Fibroblast of pulmonary artery (primary cell): ENCODE data around the gene CHST2.

Experiments
- DNase-seq: peaks from one replicate; pipeline ENCODE4 v3.0.0-alpha.2; 2010; ENCODE audit warnings: low read depth
- H3K4me3 ChIP-seq: replicated peaks from 2 replicates; pipeline ENCODE4 v1.5.1; 2011; ENCODE audit warnings: low read depth, mild to moderate bottlenecking, control low read depth, low read length, moderate library complexity
- CTCF ChIP-seq: IDR thresholded peaks from 2 replicates; pipeline ENCODE4 v1.5.1; 2011; ENCODE audit warnings: mild to moderate bottlenecking, control low read depth, low read length, inconsistent platforms; ENCODE audit errors: missing control alignments

Gene CHST2

GRCh38 chr3:143123353-143123984 is 3.9 kb downstream of the CHST2 start:
- DNase-seq, result no peak
- H3K4me3 ChIP-seq, result no peak overlapping the region
- TF ChIP-seq CTCF, result no peak

GRCh38 chr3:143124601-143125520 is 5.3 kb downstream of the CHST2 start:
- TF ChIP-seq CTCF, result no peak
- no peak for DNase-seq
- H3K4me3 ChIP-seq, result no peak overlapping the region

- no peak for TF ChIP-seq CTCF
- H3K4me3 ChIP-seq, result no peak overlapping the region
- DNase-seq, result no peak
These were observed 8.2 kb downstream of the CHST2 start for GRCh38 chr3:143127801-143128200.

- DNase-seq, result no peak
- no peak for TF ChIP-seq CTCF
These were observed 8.8 kb downstream of the CHST2 start for GRCh38 chr3:143128227-143128955.

GRCh38 chr3:143132246-143132980 is 12.8 kb downstream of the CHST2 start:
- DNase-seq, result no peak
- H3K4me3 ChIP-seq, result no peak overlapping the region
- TF ChIP-seq CTCF, result no peak

More at GRCh38 chr3:143128227-143128955, 8.8 kb downstream of the CHST2 start:
- H3K4me3 ChIP-seq, result no peak overlapping the region

GRCh38 chr3:143134471-143134870 is 14.9 kb downstream of the CHST2 start:
- DNase-seq, result no peak
- TF ChIP-seq CTCF, result no peak
- no peak overlapping the region for H3K4me3 ChIP-seq
